GM12864 (cell line): ENCODE measurements around the gene SSU72.

Experiments used
- DNase-seq: peaks from one replicate; pipeline ENCODE4 v3.0.0-alpha.2; 2011; ENCODE audit warnings: low read depth
- H3K4me3 ChIP-seq: 2 replicates; pipeline ENCODE4 v1.5.1; 2011; ENCODE audit warnings: mild to moderate bottlenecking, low read depth, low read length, control low read depth
- TF ChIP-seq, protein P1 (sequence below): IDR thresholded peaks from 2 replicates; pipeline ENCODE4 v1.5.1; 2011; ENCODE audit warnings: low read depth, mild to moderate bottlenecking, moderate library complexity, low read length, control low read depth, inconsistent platforms; ENCODE audit errors: missing control alignments

SSU72 gene

DNA sequence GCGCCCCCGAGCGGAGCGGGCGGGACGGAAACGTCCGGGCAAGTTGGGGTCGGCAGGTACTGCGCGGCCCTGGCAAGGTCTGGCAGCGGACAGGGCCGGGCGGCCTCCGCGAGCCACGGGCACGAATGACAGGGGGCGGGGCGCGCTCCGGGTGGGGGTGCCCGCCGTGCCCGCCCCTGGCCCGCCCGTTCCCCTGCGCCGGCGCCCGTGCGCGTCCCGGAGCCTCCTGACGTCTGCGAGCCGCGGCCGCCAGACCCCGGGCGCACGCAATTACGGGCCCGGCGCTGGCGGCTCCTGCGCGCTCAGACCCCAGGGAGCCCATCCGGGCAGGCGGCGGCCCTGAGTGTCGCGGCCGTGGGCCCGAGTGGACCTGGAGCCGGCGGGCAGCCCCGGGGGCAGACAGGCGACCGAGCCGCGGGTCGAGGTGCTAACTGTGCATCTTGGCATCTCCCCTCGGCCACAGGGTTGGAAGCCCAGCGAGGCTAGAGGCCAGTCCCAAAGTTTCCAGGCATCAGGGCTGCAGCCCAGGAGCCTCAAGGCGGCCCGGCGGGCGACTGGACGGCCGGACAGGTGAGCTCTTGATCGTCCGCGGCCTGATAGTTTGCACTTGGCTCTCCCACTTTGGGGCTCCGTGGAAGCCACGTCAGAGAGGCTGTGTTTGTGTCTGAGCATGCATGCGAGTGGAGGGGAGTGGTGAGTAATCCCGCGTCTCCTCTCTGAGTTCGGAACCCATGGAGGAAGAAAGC is 41.6 kb upstream of the SSU72 start:
- TF ChIP-seq, protein P1, sequence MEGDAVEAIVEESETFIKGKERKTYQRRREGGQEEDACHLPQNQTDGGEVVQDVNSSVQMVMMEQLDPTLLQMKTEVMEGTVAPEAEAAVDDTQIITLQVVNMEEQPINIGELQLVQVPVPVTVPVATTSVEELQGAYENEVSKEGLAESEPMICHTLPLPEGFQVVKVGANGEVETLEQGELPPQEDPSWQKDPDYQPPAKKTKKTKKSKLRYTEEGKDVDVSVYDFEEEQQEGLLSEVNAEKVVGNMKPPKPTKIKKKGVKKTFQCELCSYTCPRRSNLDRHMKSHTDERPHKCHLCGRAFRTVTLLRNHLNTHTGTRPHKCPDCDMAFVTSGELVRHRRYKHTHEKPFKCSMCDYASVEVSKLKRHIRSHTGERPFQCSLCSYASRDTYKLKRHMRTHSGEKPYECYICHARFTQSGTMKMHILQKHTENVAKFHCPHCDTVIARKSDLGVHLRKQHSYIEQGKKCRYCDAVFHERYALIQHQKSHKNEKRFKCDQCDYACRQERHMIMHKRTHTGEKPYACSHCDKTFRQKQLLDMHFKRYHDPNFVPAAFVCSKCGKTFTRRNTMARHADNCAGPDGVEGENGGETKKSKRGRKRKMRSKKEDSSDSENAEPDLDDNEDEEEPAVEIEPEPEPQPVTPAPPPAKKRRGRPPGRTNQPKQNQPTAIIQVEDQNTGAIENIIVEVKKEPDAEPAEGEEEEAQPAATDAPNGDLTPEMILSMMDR, result no peak
- DNase-seq, result no peak

DNA sequence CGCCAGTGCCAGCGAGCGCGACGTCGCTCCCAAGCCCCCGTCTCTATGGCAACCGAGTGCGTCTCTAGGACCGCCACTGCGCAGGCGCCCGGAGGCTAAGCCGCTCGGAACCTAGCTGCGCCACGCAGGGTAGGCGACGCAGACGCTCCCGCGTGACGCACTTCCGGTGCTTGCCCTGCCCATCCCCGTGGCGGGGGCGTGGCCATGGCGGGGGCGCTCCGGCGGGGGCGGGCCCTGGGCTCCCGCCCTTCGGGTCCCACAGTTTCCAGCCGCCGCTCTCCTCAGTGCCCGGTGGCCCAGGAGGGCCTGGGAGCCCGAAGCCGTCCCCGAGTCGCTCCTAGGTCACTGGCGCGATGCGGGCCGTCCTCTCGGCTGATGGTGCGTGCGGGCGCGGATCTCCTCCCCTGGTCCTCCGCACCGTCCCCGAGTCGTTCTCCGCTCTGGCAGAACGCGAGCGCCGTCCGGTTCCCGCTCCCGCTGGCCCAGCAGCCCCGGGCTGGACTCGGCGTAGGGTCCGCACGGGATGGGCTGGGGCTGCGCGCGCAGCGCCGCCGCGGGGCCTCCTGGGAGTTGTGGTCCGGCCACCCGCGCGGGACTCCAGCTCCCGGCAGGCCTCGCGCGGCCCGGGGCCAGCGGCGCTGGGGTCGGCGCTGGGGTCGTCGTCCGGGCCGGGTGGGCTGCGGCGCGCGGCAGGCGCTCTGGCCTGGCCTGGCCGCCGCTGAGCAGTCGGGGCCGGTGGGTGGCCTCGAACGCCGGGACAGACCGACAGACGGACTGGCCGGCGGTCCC is 40.8 kb upstream of the SSU72 start, which contains the start of gene MIB2:
Gene MIB2, plus strand, starts transcription at position 245 of the 789 bp plus-strand sequence. CDS start 7,953 bp downstream, outside the sequence.
- TF ChIP-seq, protein P1, result no peak
- DNase-seq, result peak; percentile 90
- peak within 1 kb of the TSS; percentile 90 for H3K4me3 ChIP-seq

More for the DNA sequence above, 41.6 kb upstream of the SSU72 start:
- H3K4me3 ChIP-seq, result peak overlapping the region; percentile 90

DNA sequence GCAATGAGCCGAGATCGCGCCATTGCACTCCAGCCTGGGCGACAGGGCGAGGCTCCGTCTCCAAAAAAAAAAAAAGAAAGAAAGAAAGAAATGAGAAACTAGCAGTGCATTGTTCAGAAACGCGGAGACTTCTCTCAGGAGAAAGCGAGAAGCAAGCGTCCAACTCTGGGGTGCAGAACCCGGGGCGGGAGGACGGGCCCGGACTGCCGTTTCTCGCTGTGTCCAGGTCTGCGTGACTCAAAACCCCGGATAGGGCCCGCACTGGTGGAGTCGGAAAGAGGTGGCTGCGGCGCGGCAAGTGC is 40.2 kb upstream of the SSU72 start:
- TF ChIP-seq, protein P1, result no peak
- DNase-seq, result no peak
- H3K4me3 ChIP-seq, result peak overlapping the region; percentile 90

DNA sequence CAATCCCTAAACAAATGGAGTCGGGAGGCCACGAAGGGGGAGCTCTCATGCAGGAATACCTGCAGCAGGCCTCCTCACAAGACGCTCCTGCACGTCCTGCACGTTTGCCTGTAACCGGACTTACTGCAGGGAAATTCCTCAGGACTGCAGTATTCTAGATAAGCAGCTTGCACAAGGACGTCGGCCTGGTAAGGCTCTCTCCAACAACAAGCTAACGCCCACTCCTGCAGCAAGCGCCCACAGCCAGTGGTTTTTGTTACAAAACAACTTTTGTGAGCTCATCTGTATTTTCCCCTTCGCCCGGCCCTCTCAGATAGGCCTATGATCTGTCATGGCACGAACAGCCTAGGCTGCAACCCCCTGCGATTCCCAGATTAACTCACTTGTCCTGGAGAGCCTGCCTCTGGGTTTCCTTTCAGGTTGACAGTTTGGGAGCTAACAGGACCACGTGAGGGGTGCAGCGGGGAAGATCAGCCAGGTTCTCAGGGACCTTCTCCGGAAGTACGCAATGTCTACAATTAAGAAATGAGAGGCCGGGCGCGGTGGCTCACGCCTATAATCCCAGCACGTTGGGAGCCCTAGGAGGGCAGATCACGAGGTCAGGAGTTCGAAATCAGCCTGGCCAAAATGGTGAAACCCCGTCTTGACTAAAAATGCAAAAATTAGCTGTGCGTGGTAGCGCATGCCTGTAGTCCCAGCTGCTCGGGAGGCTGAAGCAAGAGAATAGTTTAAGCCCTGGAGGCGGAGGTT is 39.7 kb upstream of the SSU72 start:
- H3K4me3 ChIP-seq, result peak overlapping the region; percentile 90
- DNase-seq, result no peak
- TF ChIP-seq, protein P1, result no peak

DNA sequence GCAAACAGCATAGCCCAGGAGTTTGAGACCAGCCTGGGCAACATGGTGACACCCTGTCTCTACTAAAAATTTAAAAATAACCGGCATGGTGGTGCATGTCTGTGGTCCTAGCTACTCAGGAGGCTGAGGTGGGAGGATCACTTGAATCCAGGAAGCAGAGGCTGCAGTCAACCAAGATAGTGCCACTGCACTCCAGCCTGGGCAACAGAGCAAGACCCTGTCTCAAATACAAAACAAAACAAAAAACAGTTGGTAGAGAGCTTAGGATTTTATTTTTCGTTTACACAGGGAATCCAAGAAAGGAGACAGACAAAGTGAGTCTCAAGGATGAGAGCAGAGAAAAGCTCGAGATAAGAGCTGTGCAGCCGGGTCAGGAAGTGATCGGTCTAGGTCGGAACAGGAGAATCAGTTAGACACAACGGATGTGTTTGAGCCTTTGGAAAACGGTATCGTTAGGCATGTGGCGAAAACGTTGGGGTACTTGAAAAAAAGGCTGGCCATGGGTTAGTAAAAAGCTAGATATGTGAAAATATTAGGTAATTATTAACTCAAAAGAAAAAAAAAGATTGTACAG is 38.9 kb upstream of the SSU72 start:
- TF ChIP-seq, protein P1, result no peak
- H3K4me3 ChIP-seq, result no peak overlapping the region
- no peak for DNase-seq

DNA sequence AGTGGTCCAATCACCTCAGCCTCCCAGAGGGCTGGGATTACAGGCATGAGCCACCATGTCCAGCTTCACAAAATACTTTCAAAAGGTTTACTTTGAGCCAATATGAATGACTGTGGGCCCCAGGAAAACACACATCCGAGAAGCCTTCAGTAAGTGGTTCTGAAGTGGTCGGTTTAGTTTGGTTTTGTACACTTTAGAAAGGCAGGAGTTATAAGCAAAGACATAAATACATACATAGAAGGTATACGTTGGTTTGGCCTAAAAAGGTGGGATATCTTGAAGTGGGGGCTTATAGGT is 37.4 kb upstream of the SSU72 start:
- no peak for DNase-seq
- TF ChIP-seq, protein P1, result no peak
- no peak overlapping the region for H3K4me3 ChIP-seq
